CD4-positive, alpha-beta memory T cell (primary cell): ENCODE measurements around the gene DIABLO. TPM values are rescaled to one million over a fixed set of nuclear protein-coding genes. Genes with fewer than 3 reads are reported as not detected.
A peak's percentile ranks its signal among the peaks of the same experiment; 100 is the strongest.

ENCODE experiments used
- CTCF ChIA-PET: fragments of 350-600 bp; sonication (Branson Sonifier 250); formaldehyde crosslinking; loops from one replicate; lab custom pipeline; 2021; ENCODE audit warnings: inconsistent platforms; ENCODE audit not compliant: partially characterized antibody; lab: Charles Lee
- POLR2A ChIA-PET: fragments of 350-600 bp; sonication (Branson Sonifier 250); formaldehyde crosslinking; loops from one replicate; lab custom pipeline; 2021; ENCODE audit not compliant: partially characterized antibody; lab: Charles Lee
- DNase-seq, 5 donors: peaks; one replicate each; pipeline versions ENCODE4 v3.0.0 to v3.0.0-alpha.2; 2020 to 2022; ENCODE audit warnings: mixed read lengths in 1 of 5
- H3K27ac ChIP-seq: one replicate; pipeline ENCODE4 v1.7.0; 2013; ENCODE audit warnings: low read depth, low read length
- H3K27me3 ChIP-seq: 2 replicates; pipeline ENCODE4 v1.7.0; 2013; ENCODE audit warnings: mild to moderate bottlenecking, low read length, moderate library complexity; ENCODE audit not compliant: insufficient read depth
- H3K36me3 ChIP-seq: 2 replicates; pipeline ENCODE4 v1.7.0; 2013; ENCODE audit warnings: mild to moderate bottlenecking, low read length, moderate library complexity; ENCODE audit not compliant: insufficient read depth
- H3K4me1 ChIP-seq: 2 replicates; pipeline ENCODE4 v1.7.0; 2013; ENCODE audit warnings: mild to moderate bottlenecking, low read length, moderate library complexity; ENCODE audit not compliant: insufficient read depth
- H3K4me3 ChIP-seq, 2 donors: one replicate each; pipeline ENCODE4 v1.7.0; 2013; ENCODE audit warnings: low read length in 2 of 2, mild to moderate bottlenecking in 1 of 2
- H3K9me3 ChIP-seq, 2 donors: one replicate each; pipeline ENCODE4 v1.7.0; 2013; ENCODE audit warnings: low read length in 2 of 2, control low read depth in 1 of 2; ENCODE audit not compliant: control insufficient read depth in 1 of 2
- H3K27ac Mint-ChIP-seq, 7 donors: one replicate each; pipeline ENCODE4 v1.8.0; 2020 to 2021; ENCODE audit warnings: mixed read lengths in 7 of 7, mild to moderate bottlenecking in 6 of 7, inconsistent platforms in 3 of 7, moderate library complexity in 3 of 7
- H3K27me3 Mint-ChIP-seq, 2 donors: one replicate each; pipeline ENCODE4 v1.8.0; 2020 to 2021; ENCODE audit warnings: mixed read lengths in 2 of 2
- H3K36me3 Mint-ChIP-seq, 2 donors: one replicate each; pipeline ENCODE4 v1.8.0; 2020 to 2021; ENCODE audit warnings: mixed read lengths in 2 of 2, inconsistent platforms in 1 of 2, mild to moderate bottlenecking in 1 of 2
- H3K4me1 Mint-ChIP-seq, 4 donors: one replicate each; pipeline ENCODE4 v1.8.0; 2020 to 2021; ENCODE audit warnings: mixed read lengths in 4 of 4, mild to moderate bottlenecking in 1 of 4
- H3K4me3 Mint-ChIP-seq, 8 donors: one replicate each; pipeline ENCODE4 v1.8.0; 2020 to 2021; ENCODE audit warnings: mixed read lengths in 8 of 8, mild to moderate bottlenecking in 7 of 8, moderate library complexity in 6 of 8, inconsistent platforms in 3 of 8
- H3K9me3 Mint-ChIP-seq, 8 donors: one replicate each; pipeline ENCODE4 v1.8.0; 2020 to 2021; ENCODE audit warnings: mixed read lengths in 8 of 8, mild to moderate bottlenecking in 5 of 8, inconsistent platforms in 3 of 8, moderate library complexity in 1 of 8
- intact Hi-C: fragments of 100-400 bp; cut with micrococcal nuclease; formaldehyde crosslinking; loops from one replicate; pipeline ENCODE4 v1.15.1; 2023
- polyA plus RNA-seq, 2 donors: library from polyadenylated mRNA; unstranded; fragments of 300-500 nt; fragmentation: Illumina TruSeq; gene quantifications; one replicate each; pipeline ENCODE4 v1.2.3, GENCODE V29; 2021
- total RNA-seq, 2 experiments: library from RNA; stranded (reverse); gene quantifications; one replicate each; pipeline ENCODE4 v1.2.3, GENCODE V29; 2021

Gene DIABLO
- total and polyA plus RNA-seq, 4 experiments from 2014 or later, result 40.0 to 62.0 (median 52.9) TPM

GRCh38 chr12:122202017-122202416, 23.8 kb downstream of the DIABLO start:
- Histone ChIP-seq H3K27me3 (no peaks in the 10 kb centered on the region), H3K4me3 (no peak overlapping the region), H3K4me1 (peaks cover 9% of the 10 kb centered on the region), H3K36me3 (no peaks in the 10 kb centered on the region), H3K9me3 (no peaks in the 10 kb centered on the region), H3K27ac (no peak overlapping the region)
- no peak for DNase-seq
- Mint-ChIP-seq H3K9me3 (no peaks in the 10 kb centered on the region), H3K27ac (no peak overlapping the region), H3K27me3 (peaks cover 5 to 16% of the 10 kb centered on the region in 2 donors), H3K4me1 (peaks cover 7 to 21% (median 15%) of the 10 kb centered on the region in 4 donors), H3K36me3 (peaks cover 0 to 2% of the 10 kb centered on the region in 2 donors), H3K4me3 (peak overlapping the region in 1 of 8 donors; percentile 41)
- CTCF ChIA-PET, result no interaction called here
- intact Hi-C loops, result no loop called here
- POLR2A ChIA-PET, result no interaction called here

- Mint-ChIP-seq H3K9me3 (no peaks in the 10 kb centered on the region), H3K27ac (peak overlapping the region in 1 of 7 donors; percentile 25), H3K36me3 (peaks cover 0 to 2% of the 10 kb centered on the region in 2 donors), H3K4me3 (peak overlapping the region in 3 of 8 donors; percentile 34 to 46 (median 41)), H3K4me1 (peaks cover 7 to 21% (median 15%) of the 10 kb centered on the region in 4 donors), H3K27me3 (peaks cover 7 to 19% of the 10 kb centered on the region in 2 donors)
- Histone ChIP-seq H3K27me3 (no peaks in the 10 kb centered on the region), H3K27ac (no peak overlapping the region), H3K9me3 (no peaks in the 10 kb centered on the region), H3K4me3 (no peak overlapping the region), H3K4me1 (peaks cover 9% of the 10 kb centered on the region), H3K36me3 (no peaks in the 10 kb centered on the region)
- intact Hi-C loops, result no loop called here
- DNase-seq, result no peak
- CTCF ChIA-PET, result no interaction called here
- POLR2A ChIA-PET, result no interaction called here
Measured at GRCh38 chr12:122201381-122201780, 24.5 kb downstream of the DIABLO start.

GRCh38 chr12:122200541-122201175, 25.2 kb downstream of the DIABLO start:
- intact Hi-C loops, result no loop called here
- Mint-ChIP-seq H3K27me3 (peaks cover 7 to 19% of the 10 kb centered on the region in 2 donors), H3K36me3 (peaks cover 2% of the 10 kb centered on the region in 2 donors), H3K9me3 (peaks cover 0 to 3% (median 2%) of the 10 kb centered on the region in 8 donors), H3K27ac (no peak overlapping the region), H3K4me1 (peaks cover 7 to 21% (median 15%) of the 10 kb centered on the region in 4 donors), H3K4me3 (no peak overlapping the region)
- Histone ChIP-seq H3K4me1 (peaks cover 9% of the 10 kb centered on the region), H3K36me3 (no peaks in the 10 kb centered on the region), H3K9me3 (no peaks in the 10 kb centered on the region), H3K4me3 (no peak overlapping the region), H3K27ac (no peak overlapping the region), H3K27me3 (no peaks in the 10 kb centered on the region)
- no peak for DNase-seq
- POLR2A ChIA-PET, result no interaction called here
- CTCF ChIA-PET, result no interaction called here

- ChIA-PET POLR2A (no interaction called here), CTCF (no interaction called here)
- Mint-ChIP-seq H3K4me1 (peaks cover 2 to 15% (median 10%) of the 10 kb centered on the region in 4 donors), H3K27ac (peak overlapping the region in 1 of 7 donors; percentile 73), H3K9me3 (peaks cover 0 to 11% (median 5%) of the 10 kb centered on the region in 8 donors), H3K4me3 (no peak overlapping the region), H3K27me3 (peaks cover 7 to 17% of the 10 kb centered on the region in 2 donors), H3K36me3 (peaks cover 0 to 6% of the 10 kb centered on the region in 2 donors)
- H3K4me3 ChIP-seq, result no peak overlapping the region
- DNase-seq, result no peak
- intact Hi-C loops, result no loop called here
- H3K9me3 ChIP-seq, result no peaks in the 10 kb centered on the region
- peaks cover 9% of the 10 kb centered on the region for H3K4me1 ChIP-seq
- no peak overlapping the region for H3K27ac ChIP-seq
- H3K36me3 ChIP-seq, result no peaks in the 10 kb centered on the region
- no peaks in the 10 kb centered on the region for H3K27me3 ChIP-seq
Measured at GRCh38 chr12:122199484-122200355, 26.1 kb downstream of the DIABLO start.

- peaks cover 1 to 7% (median 2%) of the 10 kb centered on the region in 4 donors for H3K4me1 Mint-ChIP-seq
- POLR2A ChIA-PET, result no interaction called here
- Histone ChIP-seq H3K4me3 (no peak overlapping the region), H3K4me1 (peaks cover 3% of the 10 kb centered on the region), H3K27ac (no peak overlapping the region), H3K36me3 (no peaks in the 10 kb centered on the region), H3K9me3 (no peaks in the 10 kb centered on the region), H3K27me3 (no peaks in the 10 kb centered on the region)
- DNase-seq, result no peak
- intact Hi-C loops, result no loop called here
- H3K9me3 Mint-ChIP-seq, result peaks cover 0 to 11% (median 5%) of the 10 kb centered on the region in 8 donors
- H3K4me3 Mint-ChIP-seq, result peak overlapping the region in 2 of 8 donors; percentile 0 to 25
- CTCF ChIA-PET, result no interaction called here
- peaks cover 7 to 17% of the 10 kb centered on the region in 2 donors for H3K27me3 Mint-ChIP-seq
- peak overlapping the region in 1 of 7 donors; percentile 9 for H3K27ac Mint-ChIP-seq
- peaks cover 0 to 6% of the 10 kb centered on the region in 2 donors for H3K36me3 Mint-ChIP-seq
Measured at GRCh38 chr12:122197612-122197966, 28.3 kb downstream of the DIABLO start.

GRCh38 chr12:122195405-122195804, 30.4 kb downstream of the DIABLO start:
- intact Hi-C loops, result no loop called here
- Mint-ChIP-seq H3K36me3 (peaks cover 0 to 6% of the 10 kb centered on the region in 2 donors), H3K4me1 (peaks cover 0 to 11% (median 2%) of the 10 kb centered on the region in 4 donors), H3K4me3 (no peak overlapping the region), H3K9me3 (peaks cover 0 to 11% (median 5%) of the 10 kb centered on the region in 8 donors), H3K27ac (no peak overlapping the region), H3K27me3 (peaks cover 9 to 17% of the 10 kb centered on the region in 2 donors)
- Histone ChIP-seq H3K36me3 (no peaks in the 10 kb centered on the region), H3K4me3 (no peak overlapping the region), H3K27ac (no peak overlapping the region), H3K27me3 (no peaks in the 10 kb centered on the region), H3K9me3 (no peaks in the 10 kb centered on the region), H3K4me1 (no peaks in the 10 kb centered on the region)
- CTCF ChIA-PET, result interaction anchor here (1.8 kb wide), 1 partner anchor 9 kb away, joined by 4 read pairs; no protein-coding TSS in a partner anchor
- POLR2A ChIA-PET, result interaction anchor here (1.2 kb wide), 1 partner anchor 9 kb away, joined by 3 read pairs; no protein-coding TSS in a partner anchor
- DNase-seq, result no peak

- H3K4me3 Mint-ChIP-seq, result peak overlapping the region in 1 of 8 donors; percentile 21
- Histone ChIP-seq H3K4me3 (no peak overlapping the region), H3K36me3 (no peaks in the 10 kb centered on the region), H3K9me3 (no peaks in the 10 kb centered on the region), H3K27me3 (no peaks in the 10 kb centered on the region), H3K27ac (no peak overlapping the region), H3K4me1 (no peaks in the 10 kb centered on the region)
- CTCF ChIA-PET, result interaction anchor here (1.8 kb wide), 1 partner anchor 10 kb away, joined by 4 read pairs; no protein-coding TSS in a partner anchor
- H3K9me3 Mint-ChIP-seq, result peaks cover 0 to 11% (median 5%) of the 10 kb centered on the region in 8 donors
- peaks cover 9 to 16% of the 10 kb centered on the region in 2 donors for H3K27me3 Mint-ChIP-seq
- POLR2A ChIA-PET, result no interaction called here
- peaks cover 0 to 11% (median 2%) of the 10 kb centered on the region in 4 donors for H3K4me1 Mint-ChIP-seq
- H3K36me3 Mint-ChIP-seq, result peaks cover 0 to 6% of the 10 kb centered on the region in 2 donors
- no peak for DNase-seq
- intact Hi-C loops, result no loop called here
- no peak overlapping the region for H3K27ac Mint-ChIP-seq
Measured at GRCh38 chr12:122194804-122195203, 31.0 kb downstream of the DIABLO start.
